Endothelial cell of umbilical vein (primary cell): ENCODE results near the gene ERMAP. TPM values are rescaled to one million over a fixed set of nuclear protein-coding genes. Genes with fewer than 3 reads are reported as not detected.

Source experiments
- BruUV-seq: library from RNA; stranded (reverse); fragments of 400-500 nt; replicated peaks from 2 replicates; lab custom pipeline; 2021; lab: Mats Ljungman, UMichigan
- CTCF ChIA-PET: fragments of 300-600, 350-600 bp; sonication (Branson Sonifier 250); formaldehyde crosslinking; loops from one replicate; lab custom pipeline; 2021; ENCODE audit warnings: antibody characterized with exemption, inconsistent platforms; lab: Charles Lee
- POLR2A ChIA-PET: fragments of 300-600, 350-600 bp; sonication (Branson Sonifier 250); formaldehyde crosslinking; loops from one replicate; lab custom pipeline; 2021; ENCODE audit warnings: antibody characterized with exemption, inconsistent platforms; lab: Charles Lee
- DNase-seq: peaks from one replicate; pipeline ENCODE4 v3.0.0-alpha.2; 2011; ENCODE audit warnings: low read depth, low spot score
- FAIRE-seq: peaks from 2 replicates; lab custom pipeline; 2011; peaks lifted over from hg19 to GRCh38; lab: Jason Lieb, UNC
- H2AFZ ChIP-seq: 2 replicates; pipeline ENCODE4 v1.6.0; 2012; ENCODE audit warnings: low read depth, low read length, control low read depth, inconsistent platforms
- H3K27ac ChIP-seq: 2 replicates; pipeline ENCODE4 v1.5.1; 2011; ENCODE audit warnings: low read depth, mild to moderate bottlenecking, control low read depth, low read length, moderate library complexity; ENCODE audit not compliant: insufficient read depth
- H3K27me3 ChIP-seq, 2 experiments: 2 replicates each; pipeline versions ENCODE4 v1.6.0 to v1.6.1; 2011; ENCODE audit warnings: low read length in 2 of 2, mixed read lengths in 1 of 2; ENCODE audit not compliant: control insufficient read depth in 2 of 2, insufficient read depth in 2 of 2
- H3K36me3 ChIP-seq, 2 experiments: 2 replicates in 1 of 2; 3 replicates in 1 of 2; pipeline ENCODE4 v1.5.1; 2011; ENCODE audit warnings: low read length in 2 of 2, mild to moderate bottlenecking in 1 of 2, moderate library complexity in 1 of 2; ENCODE audit not compliant: control insufficient read depth in 2 of 2, insufficient read depth in 2 of 2; ENCODE audit errors: extremely low read depth in 1 of 2
- H3K4me1 ChIP-seq: 3 replicates; pipeline ENCODE4 v1.5.1; 2011; ENCODE audit warnings: mild to moderate bottlenecking, low read length; ENCODE audit not compliant: control insufficient read depth, insufficient read depth; ENCODE audit errors: extremely low read depth
- H3K4me2 ChIP-seq: 2 replicates; pipeline ENCODE4 v1.6.1; 2011; ENCODE audit warnings: low read length, control low read depth, mixed read lengths; ENCODE audit not compliant: insufficient read depth
- H3K4me3 ChIP-seq, 3 experiments: fragments of 200-600 bp in 1 of 3; sonication (generic), shearing (Covaris generic) in 1 of 3; replicated peaks in 1 of 3; 2 replicates each; pipeline ENCODE4 v1.5.1; 2011 to 2016; ENCODE audit warnings: control low read depth in 3 of 3, low read length in 3 of 3, mild to moderate bottlenecking in 2 of 3, inconsistent platforms in 1 of 3, low read depth in 1 of 3, moderate library complexity in 1 of 3; ENCODE audit not compliant: insufficient read depth in 1 of 3
- H3K79me2 ChIP-seq: 2 replicates; pipeline ENCODE4 v1.6.0; 2012; ENCODE audit warnings: low read length, inconsistent platforms; ENCODE audit not compliant: control insufficient read depth, insufficient read depth
- H3K9ac ChIP-seq: replicated peaks from 2 replicates; pipeline ENCODE3; 2011; ENCODE audit warnings: low read length, control low read depth; ENCODE audit not compliant: insufficient read depth; ENCODE audit errors: extremely low read depth
- H3K9me1 ChIP-seq: replicated peaks from 3 replicates; pipeline ENCODE4 v1.6.0; 2011; ENCODE audit warnings: mild to moderate bottlenecking, low read length; ENCODE audit not compliant: control insufficient read depth, insufficient read depth; ENCODE audit errors: extremely low read depth
- H3K9me3 ChIP-seq: replicated peaks from 2 replicates; pipeline ENCODE4 v1.5.1; 2012; ENCODE audit warnings: low read length, inconsistent platforms; ENCODE audit not compliant: control insufficient read depth, insufficient read depth
- H4K20me1 ChIP-seq: replicated peaks from 2 replicates; pipeline ENCODE3; 2011; ENCODE audit warnings: mild to moderate bottlenecking, low read length; ENCODE audit not compliant: control insufficient read depth, insufficient read depth; ENCODE audit errors: extremely low read depth
- CTCF ChIP-seq, 2 donors: IDR thresholded peaks; 1 replicate in 1 of 2; 2 replicates in 1 of 2; pipeline ENCODE4 v1.5.1; 2011; ENCODE audit warnings: low read length in 2 of 2, mild to moderate bottlenecking in 2 of 2, moderate library complexity in 2 of 2, control low read depth in 1 of 2, inconsistent platforms in 1 of 2, low read depth in 1 of 2; ENCODE audit not compliant: insufficient read depth in 1 of 2; ENCODE audit errors: extremely low read depth in 1 of 2
- EZH2 ChIP-seq: IDR thresholded peaks from 2 replicates; pipeline ENCODE4 v1.6.1; 2012; ENCODE audit warnings: borderline replicate concordance, low read depth, mild to moderate bottlenecking, moderate library complexity, low read length, inconsistent platforms; ENCODE audit not compliant: severe bottlenecking
- FOS ChIP-seq: IDR thresholded peaks from 2 replicates; pipeline ENCODE4 v1.6.1; 2011; ENCODE audit warnings: mild to moderate bottlenecking, low read length, moderate library complexity, borderline replicate concordance; ENCODE audit not compliant: insufficient read depth
- GATA2 ChIP-seq: IDR thresholded peaks from 2 replicates; pipeline ENCODE4 v1.7.0; 2011; ENCODE audit warnings: low read depth, mild to moderate bottlenecking, moderate library complexity, mixed read lengths, low read length; ENCODE audit not compliant: insufficient read length, insufficient read depth
- JUN ChIP-seq: IDR thresholded peaks from 2 replicates; pipeline ENCODE4 v1.6.1; 2011; ENCODE audit warnings: borderline replicate concordance, low read depth; ENCODE audit not compliant: insufficient read length, insufficient read depth
- MYC ChIP-seq: IDR thresholded peaks from one replicate; pipeline ENCODE4 v1.6.1; 2011; ENCODE audit warnings: mild to moderate bottlenecking, low read depth, low read length
- POLR2A ChIP-seq: IDR thresholded peaks from 2 replicates; pipeline ENCODE4 v1.6.1; 2012; ENCODE audit warnings: low read depth, mild to moderate bottlenecking, control low read depth, low read length
- POLR2AphosphoS5 ChIP-seq: IDR thresholded peaks from 2 replicates; pipeline ENCODE4 v1.6.1; 2012; ENCODE audit warnings: low read depth, mild to moderate bottlenecking, control low read depth, low read length, moderate library complexity; ENCODE audit not compliant: insufficient read depth
- dilution Hi-C: fragments of 300-500 bp; cut with MboI; formaldehyde crosslinking; loops from one replicate; pipeline ENCODE4 v1.15.0; 2019; ENCODE audit warnings: low sequenced_read_pairs; ENCODE audit not compliant: extremely low pct_ligation_motif_present
- intact Hi-C: fragments of 100-400 bp; cut with micrococcal nuclease; formaldehyde crosslinking; loops from one replicate; pipeline ENCODE4 v1.10.0; 2022
- polyA plus RNA-seq, 4 experiments: library from polyadenylated mRNA; depleted of rRNA in 3 of 4; stranded (reverse) in 3 of 4; unstranded in 1 of 4; fragments of >200 nt; gene quantifications; 2 replicates each; pipeline versions ENCODE4 v1.2.1 to v1.2.3, GENCODE V29; 2011 to 2012; ENCODE audit warnings: missing spikeins in 1 of 4
- total RNA-seq: library from RNA; stranded (reverse); gene quantifications from 2 replicates; pipeline ENCODE4 v1.2.3, GENCODE V29; 2021
- TF ChIP-seq, protein P1 (sequence below): IDR thresholded peaks from 2 replicates; pipeline ENCODE4 v1.6.1; 2011; ENCODE audit not compliant: insufficient read depth, insufficient read length

The ERMAP gene
- total and polyA plus RNA-seq, 2 donors (not counting 3 experiments of a cell fraction or from before 2014, with no cell fraction given): 7.8 to 8.6 TPM

- ChIA-PET CTCF (no interaction called here), POLR2A (no interaction called here)
- H3K4me1 ChIP-seq: no peaks in the 10 kb centered on the region
- H3K27me3 ChIP-seq: peaks cover 0 to 2% of the 10 kb centered on the region in 2 experiments
- H3K27ac ChIP-seq: no peak overlapping the region
- H3K9me1 ChIP-seq: no peaks in the 10 kb centered on the region
- no peak overlapping the region for H3K4me3 ChIP-seq
- DNase-seq (no peak), FAIRE-seq (no peak)
- no peaks in the 10 kb centered on the region for H4K20me1 ChIP-seq
- no peak overlapping the region for H3K9ac ChIP-seq
- no peak overlapping the region for H3K4me2 ChIP-seq
- no peak for TF ChIP-seq GATA2
- TF ChIP-seq CTCF (IDR thresholded peaks at IDR 0.05; ENCODE audit: extremely low read depth in 1 of 2, insufficient read depth in 1 of 2, low read depth in 1 of 2, low read length in 2 of 2): no peak
- TF ChIP-seq EZH2: no peak
- no peak for TF ChIP-seq POLR2A
- TF ChIP-seq, protein P1, sequence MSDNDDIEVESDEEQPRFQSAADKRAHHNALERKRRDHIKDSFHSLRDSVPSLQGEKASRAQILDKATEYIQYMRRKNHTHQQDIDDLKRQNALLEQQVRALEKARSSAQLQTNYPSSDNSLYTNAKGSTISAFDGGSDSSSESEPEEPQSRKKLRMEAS: no peak
- no peak for TF ChIP-seq FOS
- TF ChIP-seq POLR2AphosphoS5: no peak
- TF ChIP-seq JUN: no peak
- no peak for TF ChIP-seq MYC
- intact Hi-C loops: no loop called here
- BruUV-seq: no TSS peak
- H3K36me3 ChIP-seq: no peaks in the 10 kb centered on the region
- dilution Hi-C loops: no loop called here
- no peaks in the 10 kb centered on the region for H3K9me3 ChIP-seq
- no peak overlapping the region for H2AFZ ChIP-seq
- no peaks in the 10 kb centered on the region for H3K79me2 ChIP-seq
Observed at GRCh38 chr1:42887366-42887765, 70.4 kb downstream of the ERMAP start.
